CD8-positive, alpha-beta memory T cell (primary cell): Measurements from ENCODE around the gene NRL. TPM values are rescaled to one million over a fixed set of nuclear protein-coding genes. Genes with fewer than 3 reads are reported as not detected.

Source experiments
- polyA plus RNA-seq: library from polyadenylated mRNA; unstranded; fragments of 300-500 nt; fragmentation: Illumina TruSeq; gene quantifications from one replicate; pipeline ENCODE4 v1.2.3, GENCODE V29; 2021
- total RNA-seq, 2 experiments: library from RNA; stranded (reverse); gene quantifications; one replicate each; pipeline ENCODE4 v1.2.3, GENCODE V29; 2021

Gene NRL
- total and polyA plus RNA-seq, 3 experiments from 2014 or later, result 1.5 to 1.6 (median 1.5) TPM

Other genes with a start within 250 kb of the NRL start
- 10 to 100 TPM; 24.0 to 25.2 TPM for gene DHRS4, start 161.2 kb downstream of the NRL start, total RNA-seq
- 42.0 TPM for gene DHRS4, start 161.2 kb downstream of the NRL start, polyA plus RNA-seq
- gene DHRS4L2, start 126.0 kb downstream of the NRL start, total RNA-seq, result 10 to 100 TPM; 21.1 to 23.4 TPM
- gene DHRS4L2, start 126.0 kb downstream of the NRL start, polyA plus RNA-seq, result 18.4 TPM
- 1 to 10 TPM; 1.2 to 1.5 TPM for gene CARMIL3, start 62.9 kb downstream of the NRL start, total RNA-seq
- gene CARMIL3, start 62.9 kb downstream of the NRL start, polyA plus RNA-seq, result 0.14 TPM
- gene CPNE6, start 43.4 kb downstream of the NRL start, total RNA-seq, result not detected
- not detected for gene CPNE6, start 43.4 kb downstream of the NRL start, polyA plus RNA-seq
- 10 to 100 TPM; 79.6 to 88.3 TPM for gene PCK2, start 20.6 kb downstream of the NRL start, total RNA-seq
- gene PCK2, start 20.6 kb downstream of the NRL start, polyA plus RNA-seq, result 16.9 TPM
- gene DCAF11, start 172 bp downstream of the NRL start, total RNA-seq, result 10 to 100 TPM; 69.0 to 72.4 TPM
- gene DCAF11, start 172 bp downstream of the NRL start, polyA plus RNA-seq, result 83.9 TPM
- gene FITM1, start 15.7 kb upstream of the NRL start, total RNA-seq, result 1 to 10 TPM in 1 of 2 experiments, under 1 TPM in 1; 0.58 to 1.1 TPM
- gene FITM1, start 15.7 kb upstream of the NRL start, polyA plus RNA-seq, result not detected
- 100 to 1,000 TPM; 343 to 347 TPM for gene PSME1, start 21.2 kb upstream of the NRL start, total RNA-seq
- gene PSME1, start 21.2 kb upstream of the NRL start, polyA plus RNA-seq, result 1,041 TPM
- gene EMC9, start 26.6 kb upstream of the NRL start, total RNA-seq, result 10 to 100 TPM; 28.1 to 30.2 TPM
- 15.0 TPM for gene EMC9, start 26.6 kb upstream of the NRL start, polyA plus RNA-seq
- gene PSME2, start 31.7 kb upstream of the NRL start, total RNA-seq, result 100 to 1,000 TPM; 368 to 376 TPM
- 534 TPM for gene PSME2, start 31.7 kb upstream of the NRL start, polyA plus RNA-seq
- gene RNF31, start 32.5 kb upstream of the NRL start, total RNA-seq, result 10 to 100 TPM; 85.9 TPM
- gene RNF31, start 32.5 kb upstream of the NRL start, polyA plus RNA-seq, result 71.5 TPM
- 10 to 100 TPM; 62.0 to 68.6 TPM for gene IRF9, start 46.3 kb upstream of the NRL start, total RNA-seq
- gene IRF9, start 46.3 kb upstream of the NRL start, polyA plus RNA-seq, result 91.7 TPM
- 10 to 100 TPM; 24.5 to 26.7 TPM for gene REC8, start 57.1 kb upstream of the NRL start, total RNA-seq
- gene REC8, start 57.1 kb upstream of the NRL start, polyA plus RNA-seq, result 10.0 TPM
- 100 to 1,000 TPM; 164 to 172 TPM for gene IPO4, start 73.9 kb upstream of the NRL start, total RNA-seq
- gene IPO4, start 73.9 kb upstream of the NRL start, polyA plus RNA-seq, result 20.9 TPM
- gene TM9SF1, start 80.5 kb upstream of the NRL start, total RNA-seq, result 10 to 100 TPM; 31.3 to 34.0 TPM
- 30.0 TPM for gene TM9SF1, start 80.5 kb upstream of the NRL start, polyA plus RNA-seq
- gene TSSK4, start 90.7 kb upstream of the NRL start, total RNA-seq, result under 1 TPM; 0.26 to 0.44 TPM
- 1.2 TPM for gene TSSK4, start 90.7 kb upstream of the NRL start, polyA plus RNA-seq
- 10 to 100 TPM; 86.4 to 87.6 TPM for gene CHMP4A, start 98.5 kb upstream of the NRL start, total RNA-seq
- 159 TPM for gene CHMP4A, start 98.5 kb upstream of the NRL start, polyA plus RNA-seq
- 10 to 100 TPM; 15.5 to 16.2 TPM for gene MDP1, start 101.1 kb upstream of the NRL start, total RNA-seq
- gene MDP1, start 101.1 kb upstream of the NRL start, polyA plus RNA-seq, result 25.8 TPM
- gene NEDD8, start 117.4 kb upstream of the NRL start, total RNA-seq, result 100 to 1,000 TPM; 232 to 240 TPM
- 364 TPM for gene NEDD8, start 117.4 kb upstream of the NRL start, polyA plus RNA-seq
- gene GMPR2, start 118.0 kb upstream of the NRL start, total RNA-seq, result 10 to 100 TPM; 43.6 to 48.6 TPM
- 96.8 TPM for gene GMPR2, start 118.0 kb upstream of the NRL start, polyA plus RNA-seq
- 100 to 1,000 TPM; 101 to 106 TPM for gene TINF2, start 127.7 kb upstream of the NRL start, total RNA-seq
- 161 TPM for gene TINF2, start 127.7 kb upstream of the NRL start, polyA plus RNA-seq
- 1 to 10 TPM; 3.2 to 3.7 TPM for gene TGM1, start 148.2 kb upstream of the NRL start, total RNA-seq
- not detected for gene TGM1, start 148.2 kb upstream of the NRL start, polyA plus RNA-seq
- gene RABGGTA, start 156.6 kb upstream of the NRL start, total RNA-seq, result 10 to 100 TPM; 41.0 to 41.8 TPM
- gene RABGGTA, start 156.6 kb upstream of the NRL start, polyA plus RNA-seq, result 37.7 TPM
- 1 to 10 TPM; 9.3 to 9.8 TPM for gene DHRS1, start 184.8 kb upstream of the NRL start, total RNA-seq
- gene DHRS1, start 184.8 kb upstream of the NRL start, polyA plus RNA-seq, result 34.8 TPM
- 10 to 100 TPM; 44.1 to 47.1 TPM for gene NOP9, start 184.9 kb upstream of the NRL start, total RNA-seq
- gene NOP9, start 184.9 kb upstream of the NRL start, polyA plus RNA-seq, result 2.1 TPM
- 10 to 100 TPM; 12.4 to 12.7 TPM for gene CIDEB, start 193.0 kb upstream of the NRL start, total RNA-seq
- gene CIDEB, start 193.0 kb upstream of the NRL start, polyA plus RNA-seq, result 27.5 TPM
- gene LTB4R2, start 195.2 kb upstream of the NRL start, total RNA-seq, result 1 to 10 TPM; 8.3 to 8.7 TPM
- gene LTB4R2, start 195.2 kb upstream of the NRL start, polyA plus RNA-seq, result 2.6 TPM
- gene LTB4R, start 196.6 kb upstream of the NRL start, total RNA-seq, result 10 to 100 TPM in 1 of 2 experiments, 1 to 10 TPM in 1; 9.8 to 12.3 TPM
- 10.3 TPM for gene LTB4R, start 196.6 kb upstream of the NRL start, polyA plus RNA-seq
- 1 to 10 TPM in 1 of 2 experiments, under 1 TPM in 1; 0.84 to 1.5 TPM for gene ADCY4, start 220.1 kb upstream of the NRL start, total RNA-seq
- gene ADCY4, start 220.1 kb upstream of the NRL start, polyA plus RNA-seq, result 0.64 TPM
- 10 to 100 TPM; 11.6 to 12.5 TPM for gene RIPK3, start 225.0 kb upstream of the NRL start, total RNA-seq
- gene RIPK3, start 225.0 kb upstream of the NRL start, polyA plus RNA-seq, result 15.4 TPM